Activated naive CD8-positive, alpha-beta T cell treated with anti-CD3 and anti-CD28 coated beads, Interleukin-2, amount 50 U/mL, for 16 hours (primary cell): ENCODE data around the gene PIK3C2B.

Experiments
- DNase-seq: peaks from one replicate; pipeline ENCODE4 v3.0.0-alpha.2; 2020; ENCODE audit warnings: low read depth, low spot score

PIK3C2B gene

GRCh38 chr1:204459706-204460105 is 34.9 kb downstream of the PIK3C2B start:
- no peak for DNase-seq

GRCh38 chr1:204457666-204458065 is 36.9 kb downstream of the PIK3C2B start:
- DNase-seq: no peak

DNA sequence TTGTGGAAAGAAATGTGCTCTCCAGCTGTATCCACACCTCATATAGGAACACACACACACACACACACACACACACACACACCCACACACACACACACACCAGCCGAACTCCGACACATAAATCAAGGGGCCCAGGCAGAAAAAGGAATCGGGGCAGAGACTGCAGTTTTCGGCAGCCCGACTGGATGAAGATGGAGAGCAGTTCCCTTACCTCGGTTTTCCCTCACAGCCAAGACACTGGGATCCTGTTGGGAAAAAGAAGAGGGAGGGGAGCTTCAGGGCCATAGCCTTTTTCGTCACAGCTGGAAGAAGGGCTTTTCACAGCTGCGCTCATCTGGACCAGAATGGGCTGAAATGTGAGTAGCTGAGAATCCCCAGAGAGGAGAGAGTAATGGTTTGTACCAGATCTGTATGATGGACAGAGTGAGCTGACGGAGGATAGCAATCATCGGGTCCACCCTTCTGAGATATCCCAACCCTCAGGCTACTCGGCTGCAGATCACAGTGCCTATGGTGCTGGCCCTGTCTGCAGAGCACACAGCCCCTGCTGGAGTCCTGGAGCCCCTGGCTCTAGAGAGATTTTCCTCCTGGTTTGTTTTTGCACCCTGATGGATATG is 37.7 kb downstream of the PIK3C2B start:
- no peak for DNase-seq

DNA sequence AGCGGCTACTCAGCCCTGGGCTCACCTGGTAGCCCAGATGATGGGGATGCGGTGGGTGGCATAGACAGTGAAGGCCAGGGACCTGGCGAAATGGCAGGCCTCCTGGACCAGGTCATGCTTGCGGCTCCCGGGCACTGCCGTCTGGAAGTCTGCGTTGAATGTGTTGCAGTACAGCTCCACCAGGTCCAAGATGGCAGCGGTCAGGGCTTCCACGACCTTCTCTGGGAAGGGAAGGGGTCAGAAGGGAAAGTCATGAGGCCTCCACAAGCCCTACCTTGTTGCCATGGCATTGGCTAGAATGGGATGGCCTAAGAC is 38.8 kb downstream of the PIK3C2B start:
- no peak for DNase-seq

- DNase-seq: no peak
These were observed 39.4 kb downstream of the PIK3C2B start for GRCh38 chr1:204455063-204455830.

DNA sequence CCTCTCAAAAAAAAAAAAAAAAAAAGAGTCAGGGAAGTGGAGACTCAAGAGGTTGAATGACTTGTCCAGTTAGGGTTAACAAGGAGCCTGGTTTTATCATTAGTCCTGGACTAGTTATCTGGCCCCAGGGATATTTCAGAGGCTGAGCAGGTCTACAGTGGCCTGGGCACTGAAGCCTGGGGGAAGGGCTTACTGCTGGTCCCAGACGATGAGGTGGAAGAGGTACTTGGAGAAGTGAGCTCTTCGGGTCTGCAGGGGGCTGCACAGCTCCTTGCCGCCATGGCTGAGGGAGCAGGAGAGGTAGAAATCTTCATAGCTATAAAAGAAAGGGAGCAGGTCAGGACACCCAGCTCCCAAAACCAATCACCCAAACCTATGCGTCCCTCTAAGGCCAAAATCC is 40.1 kb downstream of the PIK3C2B start:
- no peak for DNase-seq

- peak; percentile 48 for DNase-seq
These were observed 41.3 kb downstream of the PIK3C2B start for GRCh38 chr1:204453141-204453772.

DNA sequence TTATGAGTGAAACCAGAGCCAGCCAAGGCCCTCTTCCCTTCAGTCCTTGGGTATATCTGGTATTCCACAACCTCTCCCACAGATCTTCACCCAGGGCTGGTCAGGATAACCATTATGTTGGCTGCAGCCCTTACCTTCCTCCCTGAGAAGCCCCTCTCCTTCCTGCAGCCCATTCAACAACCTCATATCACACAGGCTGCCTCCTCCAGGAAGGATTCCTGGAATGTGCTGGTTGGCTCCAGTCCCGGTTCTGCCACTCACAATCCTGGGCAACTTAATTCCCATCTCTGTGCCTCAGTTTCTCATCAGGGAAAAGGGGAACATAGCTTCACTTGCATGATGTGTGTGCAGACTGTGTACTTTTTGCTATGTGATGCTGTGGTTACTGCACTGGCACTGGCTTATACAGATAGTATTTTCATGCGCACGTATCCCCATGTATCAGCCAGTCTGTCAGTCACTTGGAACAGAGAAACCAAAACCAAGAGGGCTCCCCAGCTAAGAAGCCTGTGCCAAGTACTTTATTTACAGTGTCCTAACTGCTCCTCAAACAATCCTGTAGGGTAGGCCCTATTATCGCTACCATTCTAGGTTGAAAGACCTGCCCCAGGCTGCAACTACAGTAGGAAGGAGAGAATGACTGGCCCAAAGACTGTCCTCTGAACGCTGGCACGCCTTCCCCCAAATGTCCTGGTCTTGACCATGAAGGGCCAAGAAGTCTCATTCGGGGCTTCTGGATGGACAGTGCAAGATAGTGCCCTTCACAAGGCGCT is 43.1 kb downstream of the PIK3C2B start:
- DNase-seq: no peak

DNA sequence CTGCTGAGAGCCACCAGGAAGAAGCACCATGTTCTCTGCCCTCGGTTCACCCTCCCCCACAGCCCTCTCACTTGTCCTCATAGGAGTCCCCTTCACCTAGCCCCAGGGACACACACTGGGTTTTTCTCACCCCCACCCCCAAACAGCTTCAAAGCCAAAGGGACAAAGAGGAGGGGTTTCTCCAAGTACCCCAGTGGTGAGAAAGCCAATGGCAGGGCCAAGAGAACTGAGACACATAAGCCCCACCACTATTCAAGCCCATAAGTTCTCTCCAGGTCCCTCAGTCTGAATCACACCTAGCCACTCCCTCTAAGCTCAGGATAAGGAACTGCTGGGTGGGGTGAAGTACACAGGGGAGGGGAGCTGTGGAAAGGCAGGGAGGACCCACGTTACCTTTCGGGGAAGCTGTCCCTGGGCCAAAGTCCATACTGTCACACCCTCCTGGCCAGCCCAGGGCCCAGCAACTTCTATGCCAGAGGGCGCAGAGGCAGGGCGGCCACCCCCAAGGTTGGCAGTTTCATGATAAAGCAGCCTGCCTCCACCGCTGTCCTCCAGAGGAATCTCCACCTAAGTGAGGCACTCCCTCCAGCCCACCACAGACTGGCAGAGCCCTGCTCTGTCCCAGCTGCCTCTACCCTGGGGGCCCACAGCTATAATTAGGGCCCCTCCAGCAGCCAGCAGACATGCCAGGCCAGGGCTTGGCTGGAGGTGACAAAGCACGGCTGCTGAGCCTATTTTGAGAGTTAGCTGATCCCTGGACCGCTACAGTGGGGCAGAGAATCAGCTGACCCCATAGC is 43.9 kb downstream of the PIK3C2B start:
- no peak for DNase-seq

GRCh38 chr1:204449678-204450280 is 44.8 kb downstream of the PIK3C2B start:
- no peak for DNase-seq

- DNase-seq: no peak
These were observed 45.5 kb downstream of the PIK3C2B start for GRCh38 chr1:204448991-204449677.

DNA sequence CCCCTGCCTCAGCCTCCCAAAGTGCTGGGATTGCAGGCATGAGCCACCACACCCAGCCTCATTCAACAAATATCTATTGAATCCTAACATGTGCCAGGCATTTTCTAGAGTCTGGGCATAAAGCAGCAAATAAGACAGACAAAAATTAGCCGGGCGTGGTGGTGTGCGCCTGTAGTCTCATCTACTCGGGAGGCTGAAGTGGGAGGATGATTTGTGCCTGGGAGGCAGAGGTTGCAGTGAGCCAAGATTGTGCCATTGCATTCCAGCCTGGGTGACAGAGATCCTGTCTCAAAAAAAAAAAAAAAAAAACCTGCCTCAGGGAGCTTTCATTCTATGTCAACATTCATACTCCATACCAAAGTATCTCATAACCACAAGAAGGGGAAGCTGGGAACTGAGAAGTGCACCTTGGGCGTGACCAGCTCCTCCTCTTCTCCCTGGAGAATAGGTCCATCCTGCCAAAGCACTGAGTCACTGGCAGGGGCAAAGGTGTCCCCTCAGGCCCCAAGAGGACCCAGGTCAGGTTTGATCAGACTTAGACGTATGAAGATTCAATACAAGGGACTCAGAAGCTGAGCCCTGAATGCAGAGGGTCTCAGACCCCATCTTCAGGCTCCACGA is 46.2 kb downstream of the PIK3C2B start:
- no peak for DNase-seq

DNA sequence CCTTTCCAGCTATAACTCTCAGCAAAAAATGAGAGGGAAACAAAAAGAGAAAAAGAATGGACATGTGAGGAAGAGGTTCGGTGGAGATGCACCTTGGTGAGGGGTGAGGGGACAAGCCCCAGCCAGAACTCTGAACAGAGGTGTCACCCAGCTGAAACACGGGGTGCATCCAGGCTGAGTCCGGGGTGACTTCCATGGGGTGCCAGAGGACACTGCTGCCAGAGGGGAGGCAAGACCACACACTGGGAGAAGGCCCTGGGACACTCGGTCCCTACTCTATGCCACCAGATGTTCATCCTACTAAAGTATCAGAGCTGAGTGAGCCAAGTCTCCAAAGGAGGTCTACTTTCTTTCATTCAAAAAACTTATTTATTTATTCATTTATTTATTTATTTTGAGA is 46.9 kb downstream of the PIK3C2B start:
- DNase-seq: no peak

DNA sequence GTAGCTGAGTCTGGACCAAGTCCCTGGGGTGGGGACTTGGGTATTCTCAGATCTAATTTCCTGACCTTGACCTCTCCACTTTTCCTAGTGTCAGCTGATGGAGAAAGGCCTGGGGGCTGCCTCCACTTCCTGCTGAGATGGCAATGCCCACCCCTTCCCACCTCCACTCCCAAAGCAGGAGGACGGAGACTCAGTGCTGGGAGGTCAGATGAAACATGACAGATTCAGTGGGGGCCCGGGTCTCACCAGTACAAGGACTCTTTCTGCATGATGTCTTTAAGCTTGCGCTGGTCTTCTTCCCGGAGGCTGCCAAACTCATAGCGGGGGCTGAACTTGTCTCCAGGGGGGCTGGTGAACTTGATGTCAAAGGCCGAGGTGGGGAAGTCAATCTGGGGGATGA is 47.4 kb downstream of the PIK3C2B start:
- no peak for DNase-seq

DNA sequence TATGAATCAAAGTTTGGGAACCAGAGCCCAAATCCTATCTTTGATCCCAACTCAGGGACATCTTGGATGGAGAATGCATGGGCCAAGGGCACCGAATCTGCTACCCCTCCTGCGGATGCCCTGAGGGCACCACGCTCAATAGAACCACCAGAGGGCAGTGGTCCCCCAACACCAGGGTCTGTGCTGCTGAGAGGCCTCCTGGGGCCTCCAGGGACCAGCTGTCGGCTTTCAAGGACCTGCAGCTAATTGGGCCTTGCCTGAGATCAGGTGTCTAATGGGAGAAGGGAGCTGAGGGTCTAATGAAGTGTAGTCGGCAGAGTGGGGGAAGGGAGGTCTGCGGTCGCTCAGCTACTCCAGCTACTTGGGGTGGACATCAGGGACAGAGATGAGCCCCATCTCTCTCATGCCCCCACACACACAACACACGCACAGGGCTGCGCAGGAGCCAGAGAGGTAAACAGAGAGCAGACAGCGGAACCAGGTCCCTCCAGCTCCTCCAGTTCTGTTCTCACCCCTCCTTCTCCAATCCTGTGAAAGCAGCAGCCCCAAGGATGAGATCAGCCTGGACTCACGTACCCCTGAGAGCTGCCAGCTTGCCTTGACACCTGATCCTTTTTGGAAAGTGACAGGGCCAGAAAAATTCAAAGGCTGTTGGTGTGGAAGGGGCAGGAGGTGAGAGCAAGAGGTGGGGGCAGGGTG is 48.0 kb downstream of the PIK3C2B start:
- peak; percentile 54 for DNase-seq

GRCh38 chr1:204445860-204446412 is 48.7 kb downstream of the PIK3C2B start:
- DNase-seq: no peak
